HG02981 (cell line): ENCODE results near the gene HFM1.

Experiments used
- ATAC-seq: cut with Tn5 transposase; IDR thresholded peaks from one replicate; pipeline ENCODE4 v1.9.1; 2021; ENCODE audit warnings: mild to moderate bottlenecking, moderate library complexity; ENCODE audit not compliant: unreplicated experiment

HFM1 gene

DNA sequence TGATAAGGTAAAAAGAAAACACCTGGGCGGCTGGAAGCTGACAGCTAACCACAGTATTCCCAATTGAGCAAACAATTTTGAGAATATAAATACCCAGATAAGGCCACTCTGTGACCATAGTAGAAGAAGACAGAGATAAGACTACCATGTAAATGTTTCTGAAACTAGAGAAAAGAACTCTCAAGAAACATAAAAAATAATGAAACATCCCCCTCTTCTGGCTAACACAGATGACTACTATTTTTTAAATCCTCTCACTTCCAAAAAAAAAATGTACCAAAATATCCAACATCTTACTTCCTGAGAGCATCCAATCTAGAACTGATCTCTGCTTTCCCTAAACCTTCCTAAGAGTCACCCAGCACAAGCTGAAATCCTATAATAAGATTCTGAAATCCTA lies 125.9 kb downstream of the HFM1 start:
- no peak for ATAC-seq

DNA sequence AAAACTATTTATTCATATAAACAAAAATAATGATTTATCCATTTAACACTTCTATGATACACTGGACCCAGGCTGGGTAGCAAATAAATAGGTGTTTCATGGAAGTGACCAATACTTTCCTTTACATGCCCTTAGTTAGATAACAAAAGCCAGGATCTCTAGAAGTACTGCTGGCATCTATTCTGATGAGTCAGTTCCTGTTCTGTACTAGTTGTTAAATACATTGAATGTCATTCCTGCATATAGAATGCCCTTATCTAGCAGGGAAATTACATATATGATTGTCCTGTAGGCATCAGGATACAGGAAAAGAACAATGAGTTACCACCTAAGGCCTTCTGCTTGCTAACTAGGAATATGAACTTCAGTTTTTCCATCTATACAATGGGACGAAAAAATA lies 130.8 kb downstream of the HFM1 start:
- ATAC-seq = no peak

DNA sequence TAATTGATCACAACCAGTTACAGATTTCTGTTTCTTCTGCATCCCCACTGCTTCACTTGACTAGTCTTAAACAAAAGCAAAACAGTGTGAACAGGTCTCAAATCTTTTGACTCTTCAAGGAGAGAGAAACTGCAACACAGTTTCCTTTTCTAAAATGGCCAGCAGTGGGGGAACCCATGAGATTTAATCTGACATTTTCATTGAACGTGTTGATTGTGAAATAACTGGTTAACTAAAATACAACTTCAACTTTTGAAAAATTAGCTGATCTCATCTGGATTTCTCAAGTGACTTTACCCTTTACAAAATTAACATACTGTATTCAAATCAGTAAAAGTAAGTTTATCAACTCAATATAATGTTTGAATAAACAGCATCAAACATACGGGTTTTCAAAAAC lies 143.0 kb downstream of the HFM1 start:
- no peak for ATAC-seq

DNA sequence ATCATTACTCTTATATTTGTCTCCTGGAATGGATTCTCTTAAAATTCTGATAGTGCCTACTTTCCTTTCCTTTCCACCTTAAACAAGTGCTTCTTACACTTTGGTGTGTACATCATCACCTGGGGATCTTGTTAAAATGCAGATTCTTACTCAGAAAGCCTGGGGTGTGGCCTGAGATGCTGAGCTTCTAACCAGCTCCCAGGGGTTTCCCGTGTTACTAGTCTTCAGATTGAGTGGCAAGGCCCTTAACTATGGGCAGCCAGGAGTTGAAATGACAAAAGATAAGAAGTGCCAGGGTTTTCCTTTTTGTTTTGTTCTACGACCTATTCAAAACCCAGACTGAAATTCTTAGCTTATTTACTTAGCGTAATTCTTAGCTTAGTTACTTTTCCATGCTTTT lies 159.2 kb downstream of the HFM1 start:
- ATAC-seq = no peak

DNA sequence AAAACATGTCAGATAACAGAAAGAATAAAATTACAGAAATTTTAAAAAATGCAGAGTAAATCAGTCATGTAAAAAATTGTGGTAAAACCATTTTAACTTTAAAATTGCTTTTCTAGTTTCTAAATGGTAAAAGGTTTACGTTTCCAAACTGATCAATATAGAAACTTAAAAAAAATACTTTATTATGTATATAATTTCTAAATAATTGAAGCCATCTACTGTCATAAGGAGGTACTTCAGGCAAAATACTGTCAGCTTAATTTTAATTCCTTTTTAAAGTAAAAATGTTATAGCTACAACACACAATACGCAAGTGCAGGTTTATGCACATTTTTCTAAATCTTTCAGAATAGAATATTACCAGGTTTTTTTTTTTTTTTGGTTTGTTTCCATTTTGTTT lies 159.9 kb downstream of the HFM1 start:
- no peak for ATAC-seq

DNA sequence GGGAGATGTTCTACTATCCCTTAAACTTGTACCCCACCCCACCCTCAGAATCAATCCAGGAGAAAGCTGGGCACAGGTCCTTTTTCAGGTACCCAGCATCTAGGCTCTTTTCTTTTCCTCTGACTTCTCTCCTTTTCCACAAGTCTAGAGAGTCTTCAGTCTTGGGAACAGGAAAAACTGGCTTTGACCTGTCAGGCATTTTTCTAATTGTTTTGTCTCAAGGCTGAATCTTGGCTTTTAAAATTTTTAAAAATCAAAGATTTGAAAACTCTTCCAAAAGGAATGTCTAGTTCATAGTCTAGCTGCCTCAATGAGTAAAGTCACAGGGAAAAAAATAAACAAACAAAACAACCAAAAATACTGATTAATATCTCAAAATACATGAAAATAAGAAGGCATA lies 161.5 kb downstream of the HFM1 start:
- no peak for ATAC-seq

DNA sequence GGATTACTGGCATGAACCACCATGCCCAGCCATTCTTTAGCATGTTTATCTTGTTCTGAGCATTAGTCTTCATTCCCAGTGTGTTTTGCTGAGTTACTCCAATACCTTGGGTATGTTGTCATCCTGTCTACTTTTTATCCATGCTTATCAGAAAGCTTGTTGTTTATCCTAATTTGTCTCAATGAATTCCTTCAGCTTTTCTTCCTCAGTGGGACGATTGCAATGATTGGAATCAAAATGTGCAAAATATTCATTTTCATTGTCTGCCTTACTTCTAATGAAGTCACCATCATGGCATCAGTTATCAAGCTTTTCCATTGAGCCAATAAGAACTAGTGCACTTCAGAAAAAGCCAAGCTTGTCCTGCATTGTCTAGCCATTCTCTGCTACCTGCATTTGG lies 170.5 kb downstream of the HFM1 start:
- ATAC-seq = no peak

DNA sequence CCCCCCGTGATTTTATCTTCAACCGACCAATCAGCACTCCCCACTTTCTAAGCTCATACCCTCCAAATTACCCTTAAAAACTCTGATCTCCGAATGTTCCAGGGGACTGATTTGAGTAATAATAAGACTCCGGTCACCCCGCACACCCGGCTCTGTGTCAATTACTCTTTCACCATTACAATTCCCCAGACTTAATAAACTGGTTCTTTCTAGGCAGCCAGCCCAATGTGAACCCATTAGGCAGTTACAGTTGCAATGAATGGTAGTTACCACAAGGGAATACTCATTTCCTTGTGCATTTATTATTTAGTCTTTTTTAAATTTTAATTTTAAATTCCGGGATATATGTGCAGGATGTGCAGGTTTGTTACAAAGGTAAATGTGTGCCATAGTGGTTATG lies 177.9 kb downstream of the HFM1 start:
- no peak for ATAC-seq

DNA sequence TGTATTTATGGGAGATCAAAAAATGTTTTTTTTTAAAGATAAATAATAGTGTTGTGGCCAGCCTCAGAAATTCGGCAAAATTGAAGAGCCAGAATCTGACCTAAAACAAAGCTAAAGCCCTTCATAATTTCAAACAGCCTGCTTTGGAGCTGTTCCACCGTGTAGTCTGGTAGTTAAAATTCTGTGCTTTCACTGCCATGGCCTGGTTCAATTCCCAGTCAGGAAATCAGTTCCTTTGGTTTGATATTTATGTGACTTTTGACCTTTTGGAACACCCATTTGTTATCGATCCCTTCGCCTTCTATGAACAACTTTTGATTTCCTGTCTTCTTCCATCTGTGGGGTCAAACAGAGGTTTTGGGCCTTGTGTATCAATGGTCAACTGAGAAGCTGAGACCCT lies 179.8 kb downstream of the HFM1 start:
- no peak for ATAC-seq

DNA sequence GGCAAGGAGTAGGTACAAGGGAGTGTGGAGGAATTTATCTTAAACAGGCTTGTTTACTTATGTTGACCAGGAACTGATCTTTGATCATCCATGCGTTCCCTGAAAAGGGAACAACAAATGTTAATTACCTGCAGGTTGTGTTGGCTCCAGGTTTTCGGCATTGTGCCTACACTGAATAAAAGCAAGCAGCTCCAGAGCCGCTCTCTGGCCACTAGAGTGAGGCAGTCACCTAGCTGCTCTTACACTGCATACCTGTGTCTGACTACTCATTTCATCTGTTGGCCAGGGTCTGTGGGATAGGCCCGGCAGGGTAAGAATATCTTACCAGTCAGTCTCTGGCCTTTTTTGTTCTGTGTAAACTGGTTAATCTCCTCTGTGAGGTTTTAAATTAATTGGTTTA lies 183.6 kb downstream of the HFM1 start:
- no peak for ATAC-seq

DNA sequence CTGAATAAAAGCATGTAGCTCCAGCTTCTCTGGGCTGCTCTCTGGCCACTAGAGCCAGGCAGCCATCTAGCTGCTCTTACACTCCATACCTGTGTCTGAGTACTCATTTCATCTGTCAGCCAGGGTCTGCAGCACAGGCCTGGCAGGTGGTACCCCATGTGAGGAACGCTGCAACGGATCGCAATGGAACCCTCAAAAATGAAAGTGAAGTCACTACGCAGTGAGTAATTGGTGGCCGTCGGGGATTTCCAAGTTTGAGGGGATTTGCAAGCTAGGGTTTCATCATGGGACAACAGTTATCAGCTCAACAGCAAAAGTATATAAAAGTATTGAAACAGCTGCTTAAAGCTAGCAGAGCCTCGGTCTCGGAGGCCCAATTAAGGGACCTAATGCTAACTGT lies 186.7 kb downstream of the HFM1 start:
- no peak for ATAC-seq
